Measurements from ENCODE around the gene STAB1. TPM values are rescaled to one million over a fixed set of nuclear protein-coding genes. Genes with fewer than 3 reads are reported as not detected.
A peak's percentile ranks its signal among the peaks of the same experiment; 100 is the strongest.

Gene STAB1
- polyA plus RNA-seq, 4 donors = 31.7 to 48.0 (median 41.1) TPM

GRCh38 chr3:52483081-52483480 is 12.1 kb upstream of the STAB1 start:
- no peak for DNase-seq (ENCODE audit: low read depth in 4 of 4, low spot score in 3 of 4)

GRCh38 chr3:52483577-52484381 is 11.4 kb upstream of the STAB1 start:
- peak in 1 of 4 donors; percentile 12 for DNase-seq (ENCODE audit: low read depth in 4 of 4, low spot score in 3 of 4)

- DNase-seq (ENCODE audit: low read depth in 4 of 4, low spot score in 3 of 4) = no peak
Observed at GRCh38 chr3:52484680-52485461, 10.3 kb upstream of the STAB1 start.

- DNase-seq (ENCODE audit: low read depth in 4 of 4, low spot score in 3 of 4) = no peak
Observed at GRCh38 chr3:52487050-52487787, 7.9 kb upstream of the STAB1 start.

- DNase-seq (ENCODE audit: low read depth in 4 of 4, low spot score in 3 of 4) = no peak
Observed at GRCh38 chr3:52487788-52488691, 7.1 kb upstream of the STAB1 start.

GRCh38 chr3:52488746-52489145 is 6.4 kb upstream of the STAB1 start:
- no peak for DNase-seq (ENCODE audit: low read depth in 4 of 4, low spot score in 3 of 4)

GRCh38 chr3:52489453-52489852 is 5.7 kb upstream of the STAB1 start:
- DNase-seq (ENCODE audit: low read depth in 4 of 4, low spot score in 3 of 4) = no peak

GRCh38 chr3:52490035-52490938 is 4.9 kb upstream of the STAB1 start:
- no peak for DNase-seq (ENCODE audit: low read depth in 4 of 4, low spot score in 3 of 4)

GRCh38 chr3:52490939-52491526 is 4.1 kb upstream of the STAB1 start:
- no peak for DNase-seq (ENCODE audit: low read depth in 4 of 4, low spot score in 3 of 4)

- no peak for DNase-seq (ENCODE audit: low read depth in 4 of 4, low spot score in 3 of 4)
Observed at GRCh38 chr3:52492059-52492458, 3.1 kb upstream of the STAB1 start.

- no peak for DNase-seq (ENCODE audit: low read depth in 4 of 4, low spot score in 3 of 4)
Observed at GRCh38 chr3:52493232-52494017, 1.7 kb upstream of the STAB1 start.

GRCh38 chr3:52494445-52494844 is 693 bp upstream of the STAB1 start:
- DNase-seq (ENCODE audit: low read depth in 4 of 4, low spot score in 3 of 4) = no peak

- no peak for DNase-seq (ENCODE audit: low read depth in 4 of 4, low spot score in 3 of 4)
Observed at GRCh38 chr3:52495777-52496602, 852 bp downstream of the STAB1 start.

- no peak for DNase-seq (ENCODE audit: low read depth in 4 of 4, low spot score in 3 of 4)
Observed at GRCh38 chr3:52498137-52499054, 3.3 kb downstream of the STAB1 start.

GRCh38 chr3:52501046-52501445 is 5.9 kb downstream of the STAB1 start:
- DNase-seq (ENCODE audit: low read depth in 4 of 4, low spot score in 3 of 4) = no peak

- no peak for DNase-seq (ENCODE audit: low read depth in 4 of 4, low spot score in 3 of 4)
Observed at GRCh38 chr3:52502001-52502400, 6.9 kb downstream of the STAB1 start.
